ENCODE results near the gene JUND.
A peak's percentile ranks its signal among the peaks of the same experiment; 100 is the strongest.

JUND gene

DNA sequence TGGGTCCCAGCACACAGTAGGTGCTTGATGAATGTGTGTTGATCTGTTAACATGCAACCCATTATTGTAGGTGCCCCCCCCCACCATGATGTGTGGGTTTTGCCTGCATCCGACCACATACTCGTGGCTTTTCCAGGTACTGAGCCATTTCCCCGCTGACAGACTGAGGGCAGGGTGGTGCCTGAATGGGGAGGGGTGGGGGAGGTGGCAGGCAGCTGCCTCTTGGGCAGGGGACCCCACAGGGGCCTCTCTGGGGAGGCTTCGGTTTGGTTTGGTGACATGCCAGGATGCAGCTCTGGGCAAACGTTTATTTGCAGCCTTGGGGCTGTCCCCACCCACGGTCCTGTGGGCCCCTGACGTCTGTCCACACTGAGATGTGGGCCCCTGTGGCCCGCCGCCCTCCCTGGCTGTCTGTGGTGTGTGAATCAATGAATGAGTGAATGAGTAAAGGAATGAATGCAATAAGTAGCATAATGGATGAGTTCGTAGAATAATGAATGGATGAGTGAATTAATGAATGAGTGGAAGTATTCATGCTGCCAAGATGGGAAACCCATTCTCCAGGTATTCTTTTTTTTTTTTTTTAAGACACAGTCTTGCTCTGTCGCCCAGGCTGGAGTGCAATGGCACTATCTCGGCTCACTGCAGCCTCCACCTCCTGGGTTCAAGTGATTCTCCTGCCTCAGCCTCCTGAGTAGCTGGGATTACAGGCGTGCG lies 9.0 kb upstream of the JUND start:
- DNase-seq (ENCODE audit: low read depth in 2 of 2): peak; percentile 62 to 92

DNA sequence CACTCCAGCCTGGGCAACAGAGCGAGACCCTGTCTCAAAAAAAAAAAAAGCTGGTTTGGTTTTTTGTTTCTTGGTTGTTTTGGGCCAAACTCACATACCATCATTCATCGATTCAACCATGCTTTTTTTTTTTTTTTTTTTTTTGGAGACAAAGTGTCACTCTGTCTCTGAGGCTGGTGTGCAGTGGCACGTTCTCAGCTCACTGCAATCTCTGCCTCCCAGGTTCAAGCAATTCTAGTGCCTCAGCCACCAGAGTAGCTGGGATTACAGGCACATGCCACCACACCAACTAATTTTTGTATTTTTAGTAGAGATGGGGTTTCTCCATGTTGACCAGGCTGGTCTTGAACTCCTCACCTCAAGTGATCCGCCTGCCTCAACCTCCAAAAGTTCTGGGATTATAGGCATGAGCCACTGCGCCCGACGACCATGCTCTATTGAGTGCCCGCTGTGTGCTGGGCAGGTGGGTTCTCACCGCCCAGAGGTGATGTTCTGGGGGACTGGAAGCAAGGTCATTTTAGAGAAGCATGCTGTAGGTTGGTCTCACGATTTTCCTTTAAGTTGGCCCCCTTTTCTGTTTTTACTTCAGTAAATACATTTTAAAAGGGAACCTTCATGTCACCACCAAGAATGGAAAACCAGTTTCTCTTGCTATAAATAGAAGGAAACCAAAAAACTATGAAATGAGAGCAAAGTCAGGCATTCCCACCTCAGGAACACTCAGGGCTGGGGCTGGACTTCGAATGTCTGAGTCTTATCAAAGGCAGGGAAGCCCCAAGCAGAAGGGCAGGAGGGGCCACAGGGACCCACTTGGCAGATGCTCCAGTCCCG lies 8.3 kb upstream of the JUND start:
- no peak for DNase-seq (ENCODE audit: low read depth in 2 of 2)

DNA sequence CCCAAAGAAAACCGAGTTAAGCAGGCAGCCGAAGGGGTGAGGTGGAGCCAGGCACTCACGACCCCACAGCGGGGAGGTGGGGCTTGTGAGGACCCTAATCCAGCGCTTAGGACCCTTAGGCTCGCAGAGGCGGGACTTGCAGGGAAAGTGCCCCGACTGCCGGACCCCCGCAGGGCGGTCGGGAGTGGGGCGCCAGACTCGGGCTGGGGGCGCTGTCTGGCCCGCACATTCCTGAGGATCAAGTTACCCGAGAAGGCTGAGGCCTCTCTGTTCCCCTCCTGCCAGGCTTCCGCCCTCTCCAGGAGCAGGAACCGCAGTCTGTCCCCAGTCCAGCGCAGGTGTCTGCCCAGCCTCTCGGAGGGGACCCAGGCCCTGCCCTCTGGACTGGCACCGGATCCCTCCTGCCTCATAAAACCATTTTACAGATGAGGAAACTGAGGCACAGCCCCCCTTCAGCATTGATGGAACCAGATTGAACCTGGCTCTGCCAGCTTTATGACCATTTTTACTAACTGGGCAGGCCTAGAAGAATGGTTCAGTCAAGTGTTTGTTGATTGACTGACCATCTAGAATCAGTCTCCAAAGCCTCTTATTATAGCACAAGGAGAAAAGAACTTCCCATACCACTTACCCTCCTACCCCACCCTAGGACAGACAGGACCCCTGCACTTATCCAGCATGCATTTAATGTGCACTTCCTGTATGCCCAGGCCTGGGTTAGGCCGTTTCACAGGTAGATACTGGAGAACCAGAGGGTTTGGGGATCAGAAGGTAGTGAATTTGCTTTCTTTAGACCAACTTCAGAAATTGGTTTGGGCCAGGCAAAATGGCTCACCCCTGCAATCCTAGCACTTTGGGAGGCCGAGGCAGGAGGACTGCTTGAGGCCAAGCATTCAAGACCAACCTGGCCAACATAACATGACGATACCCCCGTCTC lies 6.7 kb upstream of the JUND start:
- no peak for DNase-seq (ENCODE audit: low read depth in 2 of 2)

DNA sequence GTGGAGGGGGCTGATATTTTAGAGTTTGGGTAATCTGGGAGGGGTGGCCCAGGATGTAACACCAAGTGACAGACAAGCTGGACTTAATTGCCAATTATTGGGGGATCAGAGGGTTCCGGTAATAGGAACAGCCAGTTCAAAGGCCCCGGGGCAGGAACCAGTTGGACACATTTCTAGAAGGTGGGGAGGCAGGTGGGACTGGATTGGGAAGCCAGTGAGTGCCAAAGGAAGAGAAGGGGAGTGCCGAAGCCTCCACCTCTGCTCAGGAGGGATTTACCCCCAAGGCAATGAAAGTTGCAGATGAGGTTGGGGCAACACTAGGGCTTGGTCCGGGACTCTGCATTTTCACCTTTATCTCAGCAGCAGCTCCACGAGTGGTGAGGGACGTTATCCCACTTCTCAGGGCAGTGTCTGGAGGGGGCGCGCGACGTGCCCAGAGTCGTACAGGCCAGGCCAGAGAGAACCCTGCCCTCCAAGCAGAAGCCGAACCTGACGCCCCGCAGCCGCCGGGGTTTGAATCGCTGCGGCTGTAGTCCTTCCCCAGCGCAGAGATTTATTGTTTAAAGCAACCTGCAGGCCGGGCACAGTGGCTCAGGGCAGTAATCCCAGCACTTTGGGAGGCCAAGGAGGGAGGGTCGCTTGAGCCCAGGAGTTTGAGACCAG lies 5.7 kb upstream of the JUND start:
- no peak for DNase-seq (ENCODE audit: low read depth in 2 of 2)

DNA sequence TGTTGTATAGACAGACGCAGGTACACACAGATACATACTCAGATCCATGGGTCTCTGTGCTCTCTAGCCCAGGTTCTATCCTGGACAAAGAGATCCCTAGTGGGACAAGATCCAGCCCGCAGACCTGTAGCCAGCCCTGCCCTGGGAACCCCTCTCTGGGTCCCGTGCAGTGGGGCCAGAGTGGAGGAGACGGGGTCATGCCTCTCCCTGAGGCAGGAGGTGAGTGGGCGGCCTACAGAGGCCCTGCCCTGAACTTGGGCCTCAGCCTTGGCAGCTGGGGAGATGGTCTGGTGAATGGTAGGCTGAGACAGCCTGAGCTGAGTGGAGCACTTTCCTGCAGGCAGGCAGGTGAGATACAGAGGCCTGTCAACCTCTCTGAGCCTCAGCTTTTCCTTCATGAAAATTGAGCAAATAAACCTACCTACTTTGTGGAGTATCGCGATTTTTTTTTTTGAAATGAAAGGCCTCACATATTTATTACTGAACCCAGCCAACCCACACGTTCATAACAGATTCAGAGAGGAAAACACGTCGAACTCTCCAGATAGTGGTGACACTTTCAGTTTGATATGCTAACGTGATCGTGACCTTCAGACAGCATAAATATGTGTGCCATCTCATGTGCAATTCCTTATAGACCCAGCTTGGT lies 3.4 kb upstream of the JUND start:
- DNase-seq (ENCODE audit: low read depth in 2 of 2): peak in 1 of 2 experiments; percentile 49

DNA sequence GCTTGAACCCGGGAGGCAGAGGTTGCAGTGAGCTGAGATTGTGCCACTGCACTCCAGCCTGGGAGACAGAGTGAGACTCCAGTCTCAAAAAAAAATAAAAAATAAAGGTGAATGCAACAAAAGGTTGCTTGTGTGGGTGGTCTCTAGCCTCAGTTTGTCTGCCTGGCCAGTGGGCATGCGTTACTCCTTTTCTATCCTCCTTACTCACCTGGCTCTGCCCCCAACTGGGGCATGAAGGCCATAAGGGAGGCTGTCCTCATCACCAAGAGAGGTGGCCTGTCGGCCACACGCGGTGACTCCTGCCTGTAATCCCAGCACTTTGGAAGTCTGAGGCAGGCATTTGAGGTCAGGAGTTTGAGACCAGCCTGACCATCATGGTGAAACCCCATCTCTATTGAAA lies 1.9 kb upstream of the JUND start:
- no peak for DNase-seq (ENCODE audit: low read depth in 2 of 2)

DNA sequence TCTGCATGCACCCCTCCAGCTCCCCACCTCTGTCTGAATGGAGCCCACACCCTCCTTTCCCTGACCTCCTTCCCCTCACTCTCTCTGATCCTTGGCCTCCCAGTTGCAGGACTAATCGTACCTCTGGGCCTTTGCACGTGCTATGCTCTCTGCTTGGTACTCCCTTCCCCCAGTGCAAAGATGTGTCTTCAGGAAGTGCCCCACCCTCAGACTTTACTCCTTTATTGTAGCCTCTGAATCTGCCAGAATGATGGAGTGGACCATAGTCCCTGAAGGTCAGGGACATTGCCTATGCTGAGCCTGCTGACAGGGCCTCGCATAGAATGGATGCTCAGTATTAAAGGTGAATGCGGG lies 1.3 kb upstream of the JUND start:
- DNase-seq (ENCODE audit: low read depth in 2 of 2): no peak

DNA sequence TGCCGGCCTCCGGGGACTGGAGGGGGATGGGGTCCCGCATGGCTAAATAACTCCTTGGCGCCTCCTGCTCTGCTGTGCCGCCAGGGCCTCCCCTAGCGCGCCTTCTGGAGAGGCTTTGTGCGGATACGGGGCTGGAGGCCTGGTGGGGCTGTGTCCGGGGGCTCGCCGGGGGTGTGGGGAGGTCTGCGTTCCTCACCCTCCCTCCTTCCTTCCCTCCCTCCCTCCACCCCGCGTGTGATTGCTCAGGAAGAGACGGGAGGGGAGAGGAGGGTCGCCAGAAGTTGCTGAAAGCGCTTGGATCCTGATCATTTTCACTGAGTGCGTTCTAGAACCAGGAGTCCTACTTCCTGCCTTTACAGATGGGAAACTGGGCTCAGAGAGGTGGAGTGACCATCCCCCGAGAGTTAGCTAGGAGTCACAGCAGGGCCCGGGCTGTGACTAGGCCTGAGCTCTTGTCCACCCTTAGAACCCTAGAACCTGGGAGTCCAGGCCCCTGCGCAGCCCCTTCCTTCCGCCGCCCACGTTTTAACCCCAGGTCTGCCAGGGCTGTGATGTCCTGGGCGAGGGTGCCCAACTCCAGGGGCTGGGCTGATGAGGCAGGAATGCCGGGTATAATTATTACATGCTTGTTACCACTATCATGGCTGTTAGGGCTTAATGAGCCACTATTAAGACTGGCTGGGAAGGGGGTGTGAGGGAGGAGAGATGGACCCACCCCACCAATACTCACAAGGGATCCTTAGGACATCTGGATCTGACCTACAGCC lies 782 bp upstream of the JUND start:
- DNase-seq (ENCODE audit: low read depth in 2 of 2): no peak

DNA sequence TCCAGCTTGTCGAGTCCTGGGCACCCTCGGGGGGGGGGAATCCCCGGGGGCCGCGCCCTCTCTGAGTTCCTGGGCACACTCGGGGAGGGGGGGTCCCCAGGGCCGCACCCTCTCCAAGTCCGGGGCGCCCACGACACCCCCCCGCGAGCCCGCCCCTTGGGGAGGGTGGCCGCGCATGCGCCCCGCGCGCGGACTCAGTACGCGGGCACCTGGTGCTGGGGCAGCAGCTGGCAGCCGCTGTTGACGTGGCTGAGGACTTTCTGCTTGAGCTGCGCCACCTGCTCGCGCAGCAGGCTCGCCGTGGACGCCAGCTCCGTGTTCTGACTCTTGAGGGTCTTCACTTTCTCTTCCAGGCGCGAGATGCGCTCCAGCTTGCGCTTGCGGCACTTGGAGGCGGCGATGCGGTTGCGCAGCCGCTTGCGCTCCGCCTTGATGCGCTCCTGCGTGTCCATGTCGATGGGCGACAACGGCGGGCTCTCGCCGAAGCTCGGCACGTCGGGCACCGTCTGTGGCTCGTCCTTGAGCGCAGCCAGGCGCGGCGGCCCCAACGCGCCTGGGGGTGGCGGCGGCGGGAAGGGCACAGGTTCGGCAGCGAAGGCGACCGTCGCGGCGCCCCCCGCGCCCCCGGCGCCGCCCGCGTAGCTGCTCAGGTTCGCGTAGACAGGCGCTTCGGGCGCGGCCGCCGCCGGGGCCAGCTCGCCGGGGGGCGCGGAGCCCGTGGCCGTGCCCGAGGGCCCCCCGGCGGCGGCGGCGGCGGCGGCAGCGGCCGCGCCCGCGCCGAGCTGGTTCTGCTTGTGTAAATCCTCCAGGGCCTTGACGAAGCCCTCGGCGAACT lies 958 bp downstream of the JUND start:
- peak in 1 of 2 experiments; percentile 58 for DNase-seq (ENCODE audit: low read depth in 2 of 2)

DNA sequence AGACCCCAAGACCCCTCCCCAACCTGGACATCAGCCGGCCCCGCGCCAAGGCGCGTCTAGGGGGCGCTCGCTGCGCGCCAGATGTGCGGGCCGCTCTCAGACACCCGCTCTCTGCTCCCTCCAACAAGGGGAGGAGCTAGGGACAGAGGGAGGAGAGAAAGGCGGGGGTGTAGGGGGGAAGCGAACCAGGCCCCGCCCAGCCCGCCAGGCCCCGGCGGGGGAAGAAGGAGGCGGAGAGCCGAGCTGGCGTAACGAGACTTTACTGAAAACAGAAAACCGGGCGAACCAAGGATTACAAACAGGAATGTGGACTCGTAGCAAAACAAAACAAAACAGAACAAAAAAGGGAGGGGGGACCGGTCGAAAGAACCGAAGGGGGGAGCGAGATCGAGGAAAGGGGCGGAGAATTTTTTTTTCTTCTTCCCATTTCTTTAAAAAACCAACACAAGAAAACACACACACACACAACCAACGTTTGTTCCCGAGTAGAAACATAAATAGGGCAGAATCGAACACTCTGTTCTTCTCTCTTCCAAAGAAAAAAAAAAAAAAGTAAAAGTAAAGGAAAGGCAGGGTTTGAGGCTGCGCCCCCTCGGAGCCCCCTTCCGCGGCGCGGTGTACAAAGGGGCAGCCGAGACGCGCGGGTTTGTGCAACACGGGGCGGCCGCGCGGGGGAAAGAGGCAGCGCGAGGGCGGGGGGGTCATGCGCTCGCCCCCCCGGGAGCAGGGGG lies 1.7 kb downstream of the JUND start:
- peak; percentile 85 to 89 for DNase-seq (ENCODE audit: low read depth in 2 of 2)

DNA sequence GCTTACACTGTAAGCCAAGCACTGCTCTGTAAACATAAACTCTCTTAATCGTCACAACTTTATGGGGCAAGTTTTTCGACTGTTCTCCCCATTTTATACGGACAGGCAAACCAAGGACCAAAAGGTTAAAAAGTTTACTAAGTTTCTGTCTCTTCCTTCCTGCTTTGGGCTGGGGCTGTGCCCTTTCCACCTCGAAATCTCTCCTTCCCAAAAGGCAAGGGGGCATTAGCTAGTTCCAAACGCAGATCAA lies 2.2 kb downstream of the JUND start:
- DNase-seq (ENCODE audit: low read depth in 2 of 2): no peak

DNA sequence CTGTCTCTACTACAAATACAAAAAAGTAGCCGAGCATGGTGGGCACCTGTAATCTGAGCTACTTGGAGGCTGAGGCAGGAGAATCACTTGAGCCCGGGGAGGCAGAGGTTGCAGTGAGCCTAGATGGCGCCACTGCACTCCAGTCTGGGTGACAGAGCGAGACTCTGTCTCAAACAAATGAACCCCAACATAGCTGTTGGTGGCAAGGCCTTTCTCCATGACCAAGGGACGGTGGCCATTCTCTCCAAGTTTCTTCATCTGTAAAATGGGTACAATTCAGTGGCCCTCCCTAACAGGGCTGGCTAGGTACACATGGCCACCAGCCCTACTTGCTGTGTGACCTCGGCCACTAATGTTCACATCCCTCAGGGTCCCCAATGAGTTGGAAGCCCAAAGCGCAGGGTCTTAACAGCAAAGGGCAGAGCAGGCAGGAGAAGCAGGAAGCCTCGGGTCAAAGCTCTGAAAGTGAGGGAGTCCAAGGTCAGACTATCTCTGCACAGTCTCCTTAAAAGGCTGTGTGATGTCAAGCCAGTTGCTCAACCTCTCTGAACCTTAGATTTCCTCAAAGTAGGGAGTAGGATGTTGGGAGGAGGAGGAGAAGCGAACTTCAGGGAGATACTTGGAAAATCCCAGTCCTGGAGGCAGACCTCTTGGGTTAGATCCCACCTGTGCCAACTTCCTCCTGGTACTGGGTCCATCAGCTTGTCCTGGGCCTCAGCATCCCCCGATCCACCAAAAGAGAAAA lies 2.7 kb downstream of the JUND start:
- peak in 1 of 2 experiments; percentile 45 for DNase-seq (ENCODE audit: low read depth in 2 of 2)

DNA sequence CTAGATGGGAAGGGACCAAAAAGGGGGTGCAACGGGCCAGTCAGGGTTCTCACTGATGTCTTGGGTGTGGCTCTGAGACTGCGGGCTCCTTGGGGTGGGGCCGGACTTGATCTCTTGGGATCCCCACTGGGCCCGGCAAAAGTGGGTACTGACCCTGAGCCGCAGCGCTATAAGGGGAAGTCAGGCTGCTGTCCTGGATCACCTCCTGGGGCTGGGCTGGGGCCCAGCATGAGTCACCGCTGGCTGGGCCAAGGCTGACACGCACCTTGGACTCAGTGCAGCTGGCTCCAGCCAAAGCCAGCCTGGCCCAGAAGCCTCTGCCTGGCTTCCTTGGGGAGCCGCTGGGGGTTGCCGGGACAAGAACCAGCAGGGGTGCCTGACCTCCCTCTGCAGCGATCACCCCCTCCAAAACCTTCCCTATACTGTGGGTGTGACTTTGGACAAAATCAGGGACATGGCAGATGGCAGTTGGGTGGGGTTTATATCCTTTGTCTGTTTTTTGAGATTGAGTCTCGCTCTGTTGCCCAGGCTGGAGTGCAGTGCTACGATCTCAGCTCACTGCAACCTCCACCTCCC lies 6.6 kb downstream of the JUND start:
- DNase-seq (ENCODE audit: low read depth in 2 of 2): no peak

DNA sequence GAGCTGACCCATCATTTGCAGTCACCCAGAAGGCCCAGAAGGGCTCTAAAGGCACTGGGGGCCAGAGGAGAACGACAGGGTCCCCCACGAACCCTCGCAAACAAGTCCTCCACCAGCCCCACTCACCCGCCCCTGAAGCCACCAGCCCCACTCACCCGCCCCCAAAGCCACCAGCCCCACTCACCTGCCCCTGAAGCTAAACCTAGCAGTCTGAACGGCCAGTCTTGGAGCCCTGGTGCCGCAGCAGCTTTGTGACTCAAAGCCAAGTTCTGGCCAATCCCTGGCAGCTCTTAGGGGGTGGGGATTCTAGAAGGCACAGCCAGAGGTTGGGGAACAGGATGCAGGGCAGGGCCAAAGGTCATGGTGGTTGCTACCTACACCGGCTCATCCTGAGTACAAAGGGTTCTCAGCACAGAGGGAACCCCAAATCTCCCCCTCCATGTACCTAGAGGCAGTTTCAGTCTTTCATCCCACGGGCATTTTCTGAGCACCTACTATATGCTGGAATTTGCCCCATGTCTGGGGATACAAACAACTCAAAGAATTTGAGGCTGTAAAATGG lies 7.1 kb downstream of the JUND start, which contains the start of gene IQCN:
IQCN (minus strand) TSS at position 234 of the 562 bp plus-strand sequence. CDS start 4,974 bp downstream, outside the sequence.
- no peak for DNase-seq (ENCODE audit: low read depth in 2 of 2)

DNA sequence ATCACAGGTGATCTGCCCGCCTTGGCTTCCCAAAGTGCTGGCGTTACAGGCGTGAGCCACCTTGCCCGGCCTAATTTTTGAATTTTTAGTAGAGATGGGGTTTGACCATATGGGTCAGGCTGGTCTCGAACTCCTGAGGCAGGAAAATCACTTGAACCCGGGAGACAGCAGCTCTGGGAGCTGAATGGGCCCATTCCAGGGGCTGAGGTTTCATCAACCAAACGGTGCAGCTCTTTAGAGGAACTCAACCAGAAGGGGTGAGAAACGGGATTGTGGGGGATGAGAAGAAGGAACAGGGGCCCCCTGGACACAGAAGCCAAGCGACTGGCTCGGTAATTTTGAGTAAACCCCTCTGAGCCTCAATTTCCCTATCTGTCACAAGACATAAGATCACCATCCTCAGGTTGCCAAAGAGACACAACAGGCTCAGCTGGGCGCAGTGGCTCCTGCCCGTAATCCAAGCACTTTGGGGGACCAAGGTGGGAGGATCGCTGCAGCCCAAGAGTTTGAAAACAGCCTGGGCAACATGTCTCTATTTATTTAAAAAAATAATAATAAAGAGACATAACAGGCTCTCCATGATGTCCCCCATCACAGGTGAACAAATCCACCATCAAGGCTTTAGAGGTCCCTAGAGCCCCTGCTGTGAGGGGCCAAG lies 7.7 kb downstream of the JUND start:
- no peak for DNase-seq (ENCODE audit: low read depth in 2 of 2)

DNA sequence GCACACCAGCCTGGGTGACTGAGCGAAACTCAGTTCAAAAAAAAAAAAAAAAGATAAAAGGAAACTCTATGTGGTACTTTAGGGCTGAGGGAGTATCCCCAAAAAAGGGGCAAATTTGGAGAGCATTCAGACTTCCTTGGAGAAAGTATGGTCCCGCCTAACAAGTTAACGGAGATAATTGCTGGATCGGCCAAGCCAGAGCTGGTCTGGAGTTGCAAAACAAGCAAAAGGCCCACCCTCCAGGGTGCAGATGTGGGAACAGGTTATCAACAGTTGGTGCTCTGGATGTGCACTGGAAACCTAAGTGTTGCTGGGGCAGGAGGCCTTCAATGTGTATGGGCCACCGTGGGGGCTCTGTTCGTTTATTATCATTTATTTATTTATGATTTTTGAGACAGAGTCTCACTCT lies 10.0 kb downstream of the JUND start:
- DNase-seq (ENCODE audit: low read depth in 2 of 2): no peak

DNA sequence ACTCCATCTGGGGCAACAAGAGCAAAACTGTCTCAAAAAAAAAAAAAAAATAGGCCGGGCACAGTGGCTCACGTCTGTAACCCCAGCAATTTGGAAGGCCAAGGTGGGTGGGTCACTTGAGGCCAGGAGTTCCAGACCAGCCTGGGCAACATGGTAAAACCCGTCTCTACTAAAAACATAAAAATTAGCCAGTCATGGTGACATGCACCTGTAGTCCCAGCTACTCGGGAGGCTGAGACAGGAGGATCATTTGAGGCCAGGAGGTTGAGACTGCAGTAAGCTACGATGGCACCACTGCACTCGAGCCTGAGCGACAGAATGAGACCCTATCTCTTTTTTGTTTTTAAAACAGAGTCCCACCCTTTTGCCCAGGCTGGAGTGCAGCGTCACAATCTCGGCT lies 11.1 kb downstream of the JUND start:
- no peak for DNase-seq (ENCODE audit: low read depth in 2 of 2)

Measured in stimulated activated CD4-positive, alpha-beta T cell treated with anti-CD3 and anti-CD28 coated beads, Interleukin-12 subunit alpha, Interleukin-12 subunit beta, amount 100 ng/mL, for 24 hours (primary cell).